Uterus (tissue), 2 donors: ENCODE results near the gene PRTN3.

ENCODE experiments used
- CTCF ChIP-seq, 4 experiments: fragments of 200-600 bp in 2 of 4; fragments of 450-650 bp in 2 of 4; sonication (generic) in 2 of 4; IDR thresholded peaks; one replicate each; pipeline ENCODE4 v1.5.1; 2016 to 2019; ENCODE audit warnings: antibody characterized with exemption in 4 of 4, mild to moderate bottlenecking in 2 of 4, moderate library complexity in 1 of 4
- POLR2A ChIP-seq, 2 donors: fragments of 450-650 bp; IDR thresholded peaks; one replicate each; pipeline ENCODE4 v1.6.1; 2016; ENCODE audit warnings: antibody characterized with exemption in 2 of 2, mild to moderate bottlenecking in 1 of 2, moderate library complexity in 1 of 2

GRCh38 chr19:884420-885211 lies 43.8 kb downstream of the PRTN3 start:
- TF ChIP-seq CTCF (IDR thresholded peaks at IDR 0.05) (no peak), POLR2A (IDR thresholded peaks at IDR 0.05) (no peak)
